ENCODE data around the gene GLI3.

GLI3 gene

DNA sequence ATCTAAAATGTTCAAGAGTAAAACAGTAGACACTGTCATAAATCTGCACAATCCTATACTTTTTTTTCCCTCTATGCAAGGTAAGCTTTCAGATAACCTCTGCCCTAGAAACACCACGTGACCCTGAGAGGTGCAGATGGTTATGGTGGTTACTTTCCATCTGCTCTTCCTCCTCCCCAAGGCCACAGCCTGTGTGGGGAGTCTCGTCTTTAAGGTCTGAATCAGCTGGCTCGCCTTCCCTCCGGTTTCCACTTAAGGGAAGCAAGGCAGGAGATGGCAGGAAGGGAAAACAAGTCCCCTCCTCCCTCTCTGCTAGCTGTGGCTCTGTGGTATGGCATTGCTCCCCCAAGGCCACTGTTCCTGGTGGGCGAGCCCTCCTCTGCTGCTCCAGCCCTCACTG, 181.8 kb downstream of the GLI3 start:
- no peak overlapping the region for H3K4me3 ChIP-seq (ENCODE audit: low read length)
- TF ChIP-seq ZNF274 (IDR thresholded peaks at IDR 0.05; ENCODE audit: low read depth, low read length): no peak

DNA sequence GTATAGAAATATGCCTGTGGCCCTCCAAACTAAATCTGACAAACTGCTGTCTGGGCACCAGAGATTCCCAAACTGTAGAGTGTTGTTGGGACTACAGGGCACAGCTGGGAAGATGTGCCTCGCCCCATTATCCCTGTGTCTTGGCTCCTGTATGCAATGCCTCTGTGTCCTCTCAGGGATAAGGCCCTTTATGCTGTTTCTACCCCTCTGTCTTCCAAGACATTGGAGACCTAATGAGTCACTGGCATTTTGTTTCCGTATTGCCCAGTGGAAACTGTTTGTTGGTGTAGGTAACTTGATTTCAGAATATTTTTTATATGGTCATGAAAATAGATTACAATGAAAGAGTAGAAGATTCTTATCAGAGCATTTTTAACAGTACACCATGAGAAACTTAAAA, 183.2 kb downstream of the GLI3 start:
- TF ChIP-seq ZNF274 (IDR thresholded peaks at IDR 0.05; ENCODE audit: low read depth, low read length): no peak

DNA sequence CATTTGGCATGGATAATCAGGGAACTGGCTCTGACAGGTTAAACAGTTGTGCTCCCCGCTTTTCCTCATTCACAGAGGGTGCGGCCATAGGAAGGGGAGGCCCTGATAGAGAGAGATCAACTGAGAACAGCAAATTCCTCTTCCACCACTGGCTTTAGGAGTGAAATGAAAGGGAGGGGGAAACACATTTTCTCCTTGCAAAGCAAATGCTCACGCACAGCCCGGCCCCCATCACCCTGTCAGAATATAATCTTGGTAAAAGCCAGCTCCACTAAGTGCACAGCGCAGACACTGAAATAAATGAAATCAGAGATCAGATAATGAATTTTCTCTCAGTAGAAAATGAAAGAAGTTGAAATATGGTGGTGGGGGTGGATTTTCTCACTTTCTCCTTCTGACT, 187.2 kb downstream of the GLI3 start:
- TF ChIP-seq ZNF274 (IDR thresholded peaks at IDR 0.05; ENCODE audit: low read depth, low read length): no peak
- H3K4me3 ChIP-seq (ENCODE audit: low read length): no peak overlapping the region

More for the DNA sequence above, 183.2 kb downstream of the GLI3 start:
- no peak overlapping the region for H3K4me3 ChIP-seq (ENCODE audit: low read length)

DNA sequence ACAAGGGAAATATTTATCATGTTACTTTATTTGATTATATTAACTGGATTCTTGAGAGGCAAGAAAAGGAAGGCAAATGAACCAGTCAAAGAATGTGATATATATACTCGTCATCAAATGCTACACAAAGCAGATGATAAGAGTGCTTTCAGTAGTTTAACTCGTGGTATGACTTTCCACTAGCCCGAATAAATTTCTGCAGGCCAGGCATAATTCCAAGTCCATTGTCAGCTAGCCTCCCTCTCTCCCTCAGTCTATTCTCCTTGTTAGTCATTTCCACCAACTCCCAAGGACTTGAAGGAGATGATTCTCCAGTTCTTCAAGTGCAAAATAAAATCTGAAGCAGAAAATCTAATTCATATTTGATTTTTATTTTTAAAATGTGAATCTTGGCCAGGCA, 190.5 kb downstream of the GLI3 start:
- no peak overlapping the region for H3K4me3 ChIP-seq (ENCODE audit: low read length)
- no peak for TF ChIP-seq ZNF274 (IDR thresholded peaks at IDR 0.05; ENCODE audit: low read depth, low read length)

DNA sequence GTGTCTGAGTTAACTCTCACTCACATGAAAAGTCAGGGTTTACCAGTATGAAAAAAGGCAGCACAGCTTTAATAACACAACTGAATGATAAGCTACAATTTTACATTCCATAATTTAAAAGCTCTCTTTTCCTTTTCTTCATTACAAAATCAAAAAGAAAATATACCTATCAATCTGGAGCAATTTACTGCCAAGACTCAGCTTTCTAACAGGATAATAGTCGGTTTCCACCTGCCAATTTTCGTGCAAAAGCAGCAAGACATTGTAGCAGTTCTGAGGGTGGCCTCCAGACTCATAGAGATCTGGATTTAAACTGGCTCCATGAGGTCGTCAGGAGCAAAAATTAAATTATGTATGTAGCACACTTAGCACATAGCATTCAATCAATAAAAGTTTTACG, 191.0 kb downstream of the GLI3 start:
- TF ChIP-seq ZNF274 (IDR thresholded peaks at IDR 0.05; ENCODE audit: low read depth, low read length): no peak
- no peak overlapping the region for H3K4me3 ChIP-seq (ENCODE audit: low read length)

DNA sequence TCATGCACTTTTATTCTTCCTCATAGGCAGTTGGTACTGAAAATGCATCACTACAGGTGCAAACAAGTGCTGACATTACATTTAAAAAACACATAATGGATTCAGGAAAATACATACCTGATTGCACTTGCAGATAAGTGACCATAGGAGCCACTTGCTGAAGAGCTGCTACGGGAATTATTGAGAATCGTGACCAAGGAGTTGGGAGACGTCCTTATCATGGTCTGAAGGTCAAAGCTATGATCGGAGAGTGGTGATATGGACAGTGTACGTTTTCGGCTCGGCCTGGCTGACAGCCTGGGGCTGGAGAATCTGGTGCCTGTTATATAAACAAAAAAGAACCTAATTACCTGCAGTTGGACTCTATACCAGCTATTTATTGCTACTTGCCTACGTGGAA, 197.1 kb downstream of the GLI3 start:
- no peak overlapping the region for H3K4me3 ChIP-seq (ENCODE audit: low read length)
- TF ChIP-seq ZNF274 (IDR thresholded peaks at IDR 0.05; ENCODE audit: low read depth, low read length): no peak

DNA sequence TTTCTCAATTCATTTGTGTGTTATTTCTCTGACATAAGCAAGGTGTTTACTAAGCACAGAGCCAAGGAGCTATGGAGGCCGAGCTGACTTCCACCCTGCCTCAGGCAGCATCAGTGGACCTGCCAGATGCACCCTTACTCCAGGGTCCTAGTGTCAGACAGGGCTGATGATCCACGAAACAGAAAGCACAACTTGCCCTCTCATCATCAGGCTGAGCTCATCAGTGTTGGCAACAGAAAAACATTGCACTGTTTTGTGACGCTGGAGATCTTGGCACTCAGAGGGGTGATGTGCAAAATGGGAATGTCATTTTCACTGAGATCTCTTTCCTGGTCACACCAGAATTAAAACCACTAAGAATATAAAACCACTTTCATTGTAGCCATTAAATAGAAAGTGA, 201.8 kb downstream of the GLI3 start:
- no peak overlapping the region for H3K4me3 ChIP-seq (ENCODE audit: low read length)
- no peak for TF ChIP-seq ZNF274 (IDR thresholded peaks at IDR 0.05; ENCODE audit: low read depth, low read length)

DNA sequence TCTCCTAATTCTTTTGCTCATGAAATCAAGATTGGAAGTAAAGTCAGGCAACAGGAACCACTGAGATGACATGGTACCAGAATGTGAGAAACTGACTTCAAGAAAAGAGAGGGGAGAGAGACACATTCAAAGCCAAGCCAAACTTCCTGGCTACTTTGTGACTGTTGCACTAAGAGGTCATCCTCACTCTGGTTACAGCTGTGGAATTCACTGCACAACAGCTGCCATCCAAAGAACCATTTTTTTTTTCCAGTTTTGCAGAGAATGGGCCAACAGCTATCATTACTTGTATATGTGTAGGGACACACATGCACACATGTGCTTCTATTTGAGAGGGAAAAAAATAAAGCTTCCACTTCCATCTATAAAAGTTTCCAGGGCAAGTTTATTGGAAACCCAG, 203.5 kb downstream of the GLI3 start:
- TF ChIP-seq ZNF274 (IDR thresholded peaks at IDR 0.05; ENCODE audit: low read depth, low read length): no peak
- no peak overlapping the region for H3K4me3 ChIP-seq (ENCODE audit: low read length)

DNA sequence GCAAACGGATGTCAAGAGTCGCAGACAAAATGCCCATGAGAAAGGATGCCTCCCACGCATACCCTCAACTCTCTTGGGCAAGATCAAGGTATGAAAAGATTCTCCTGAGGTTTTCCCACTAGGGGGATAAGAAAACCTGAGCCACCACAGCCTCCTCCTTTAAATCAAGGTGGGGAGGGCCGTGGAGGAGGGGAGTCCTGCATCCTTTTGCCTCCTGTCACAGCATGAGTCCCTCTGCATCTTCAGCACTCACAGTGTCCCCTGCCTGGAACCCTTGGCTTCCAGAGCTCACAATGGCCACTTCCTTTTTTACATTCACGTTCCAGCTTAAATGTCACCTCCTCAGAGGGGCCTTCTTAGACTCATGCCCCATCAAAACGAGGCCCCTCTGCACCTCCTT, 207.6 kb downstream of the GLI3 start:
- no peak overlapping the region for H3K4me3 ChIP-seq (ENCODE audit: low read length)
- TF ChIP-seq ZNF274 (IDR thresholded peaks at IDR 0.05; ENCODE audit: low read depth, low read length): no peak

DNA sequence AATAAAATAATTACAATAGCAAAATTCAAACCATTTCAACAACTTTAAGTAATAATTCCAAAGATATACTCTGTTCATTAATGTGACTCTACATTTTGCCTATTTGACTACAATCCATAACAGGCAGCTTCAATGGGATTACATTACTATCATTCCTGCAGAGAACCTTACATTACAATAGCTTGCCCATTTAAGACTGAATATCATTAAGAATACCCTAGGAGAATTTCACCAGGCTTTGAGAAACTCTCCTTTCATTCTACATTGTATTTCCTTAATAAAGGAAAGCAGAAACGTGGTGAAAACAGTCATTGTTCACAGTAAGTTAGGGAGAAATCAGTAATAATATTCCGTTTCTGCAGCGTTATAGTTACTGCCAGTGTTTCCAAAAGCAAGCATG, 209.5 kb downstream of the GLI3 start:
- TF ChIP-seq ZNF274 (IDR thresholded peaks at IDR 0.05; ENCODE audit: low read depth, low read length): no peak
- no peak overlapping the region for H3K4me3 ChIP-seq (ENCODE audit: low read length)

DNA sequence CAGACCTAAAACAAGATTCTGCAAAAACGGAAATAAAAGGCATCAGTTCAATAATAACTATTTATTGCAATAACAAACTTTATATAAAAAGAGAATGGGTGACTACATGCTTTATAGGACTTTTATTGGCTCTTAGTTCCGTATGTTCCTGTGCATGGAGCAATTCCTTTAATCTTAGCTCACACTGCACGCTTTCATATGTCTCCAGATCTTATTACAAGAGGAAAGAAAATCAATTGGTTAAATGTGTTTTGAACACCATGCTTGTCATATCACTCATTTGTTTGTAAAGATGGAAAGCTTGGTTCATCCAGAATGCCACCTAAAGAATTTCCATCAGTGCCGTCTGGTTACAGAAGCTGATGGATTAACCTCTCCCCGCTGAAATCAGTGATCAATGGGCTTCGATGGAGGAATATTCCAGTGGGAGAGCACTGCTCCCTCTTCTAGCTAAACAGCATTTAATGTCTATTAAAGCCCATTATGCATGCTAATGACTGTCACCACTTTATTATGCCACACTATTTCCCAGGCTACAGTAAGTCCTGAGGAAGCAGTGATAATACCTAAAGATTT, 210.3 kb downstream of the GLI3 start:
- H3K4me3 ChIP-seq (ENCODE audit: low read length): no peak overlapping the region
- TF ChIP-seq ZNF274 (IDR thresholded peaks at IDR 0.05; ENCODE audit: low read depth, low read length): no peak

DNA sequence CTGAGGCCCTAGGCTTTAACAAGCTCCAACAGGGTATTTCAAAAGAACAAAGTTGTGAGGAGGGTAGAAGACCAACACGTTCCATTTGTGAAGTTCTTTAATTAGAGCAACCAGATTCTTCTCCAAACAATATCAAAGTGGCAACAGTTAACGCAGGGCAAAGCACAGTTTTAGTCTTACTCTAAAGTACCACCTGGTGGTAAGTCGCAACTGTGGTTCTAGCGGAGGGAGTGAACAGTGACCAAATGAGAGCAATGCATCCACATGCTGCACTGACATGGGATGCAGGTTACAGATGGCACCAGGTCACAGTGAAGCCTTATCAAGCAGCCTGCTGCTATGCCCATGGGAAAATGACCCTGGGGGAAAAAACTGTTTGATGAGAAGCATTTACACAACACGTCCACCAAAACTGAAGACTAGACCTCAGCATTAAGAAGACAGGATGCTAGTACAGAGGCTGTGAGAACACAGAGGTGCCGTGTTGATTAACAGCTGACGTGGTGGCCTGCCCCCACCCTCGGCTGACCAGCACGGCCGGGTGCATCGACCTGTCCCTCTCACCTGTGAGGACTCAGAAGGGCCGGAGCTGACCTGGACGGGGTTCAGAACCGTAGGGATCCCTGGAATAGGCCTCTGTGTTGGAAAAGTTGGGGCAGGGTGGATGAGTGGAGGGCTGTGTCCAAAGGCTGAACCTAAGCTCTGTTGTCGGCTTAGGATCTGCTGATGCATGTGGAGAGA, 211.2 kb downstream of the GLI3 start:
- no peak overlapping the region for H3K4me3 ChIP-seq (ENCODE audit: low read length)
- TF ChIP-seq ZNF274 (IDR thresholded peaks at IDR 0.05; ENCODE audit: low read depth, low read length): no peak

DNA sequence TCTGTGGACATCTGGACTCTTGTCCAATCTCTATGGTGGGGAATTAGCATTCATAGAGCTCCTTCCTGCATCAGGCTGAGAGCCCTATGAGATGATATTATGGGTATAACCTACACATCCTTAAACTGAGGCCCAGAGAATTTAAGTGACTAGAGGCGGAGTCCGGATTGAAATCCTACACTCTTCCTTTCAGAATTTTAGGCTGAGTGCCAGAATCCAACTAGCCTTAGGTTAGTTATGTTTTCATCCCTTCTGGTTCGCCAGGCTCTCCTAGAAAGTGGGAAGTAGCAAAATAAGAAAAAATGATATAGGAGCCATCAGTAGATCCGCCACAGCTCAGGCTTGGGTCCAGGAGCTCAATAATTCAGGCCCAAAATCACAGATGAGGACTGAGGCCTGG, 212.5 kb downstream of the GLI3 start:
- TF ChIP-seq ZNF274 (IDR thresholded peaks at IDR 0.05; ENCODE audit: low read depth, low read length): no peak
- H3K4me3 ChIP-seq (ENCODE audit: low read length): no peak overlapping the region

DNA sequence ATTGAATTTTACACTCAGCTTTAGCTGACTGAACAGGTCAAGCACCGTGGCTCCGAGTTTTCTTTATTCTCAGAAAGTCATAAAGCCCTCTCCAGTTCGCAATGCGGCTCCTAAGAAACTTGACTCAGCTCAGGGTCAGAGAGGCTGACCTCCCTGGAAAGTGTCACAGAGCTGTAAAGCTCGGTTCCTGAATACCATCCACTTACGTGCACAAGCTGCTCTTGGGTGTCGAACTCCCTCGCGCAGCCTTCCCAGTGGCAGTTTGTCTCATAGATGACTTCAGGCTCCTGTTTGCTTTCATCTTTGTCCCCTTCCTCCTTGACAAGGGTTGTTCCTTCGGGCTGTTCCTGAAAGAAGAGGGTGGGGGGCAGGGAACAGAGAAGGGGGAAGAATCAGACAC, 213.7 kb downstream of the GLI3 start:
- no peak for TF ChIP-seq ZNF274 (IDR thresholded peaks at IDR 0.05; ENCODE audit: low read depth, low read length)
- H3K4me3 ChIP-seq (ENCODE audit: low read length): no peak overlapping the region

DNA sequence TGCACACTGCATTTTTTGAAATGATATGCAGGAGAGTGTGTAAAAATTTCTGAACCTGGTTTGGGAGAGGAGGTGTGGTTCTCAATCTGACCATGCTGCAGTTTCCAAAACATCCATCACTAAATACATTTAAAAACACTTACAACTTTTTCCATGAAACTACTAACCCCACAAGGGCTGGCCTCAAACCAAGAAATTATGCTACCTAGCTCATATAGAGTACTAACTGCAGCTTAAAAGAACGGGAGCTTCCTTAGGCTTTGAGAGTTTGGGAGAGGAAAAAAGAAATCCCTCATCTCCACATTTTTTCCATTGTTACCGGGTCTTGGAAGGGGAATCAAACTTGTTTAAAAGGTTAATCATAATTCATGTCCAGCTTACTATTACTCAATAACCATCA, 214.2 kb downstream of the GLI3 start:
- no peak overlapping the region for H3K4me3 ChIP-seq (ENCODE audit: low read length)
- no peak for TF ChIP-seq ZNF274 (IDR thresholded peaks at IDR 0.05; ENCODE audit: low read depth, low read length)

DNA sequence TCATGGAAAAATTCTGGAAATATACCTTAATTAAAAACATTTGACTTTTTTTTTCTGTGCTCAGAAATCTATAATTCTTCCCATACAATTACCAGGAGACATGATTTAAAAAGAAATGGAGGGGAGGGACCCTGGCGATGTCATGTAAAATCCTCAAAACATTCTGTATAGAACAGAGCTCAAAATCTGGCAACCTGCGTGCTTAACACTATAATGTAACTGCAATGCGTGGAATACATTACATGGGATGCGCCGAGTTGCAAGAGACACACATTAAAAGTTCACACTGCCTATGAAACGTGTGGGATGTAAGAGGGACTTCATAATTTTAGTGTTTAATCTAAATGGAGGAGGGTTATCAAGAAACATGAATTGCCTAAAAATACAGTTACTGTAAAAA, 215.0 kb downstream of the GLI3 start:
- H3K4me3 ChIP-seq (ENCODE audit: low read length): no peak overlapping the region
- no peak for TF ChIP-seq ZNF274 (IDR thresholded peaks at IDR 0.05; ENCODE audit: low read depth, low read length)

Measured in GM08714 (cell line).